HG03103 (cell line): ENCODE data around the gene ZNF451.
A peak's percentile ranks its signal among the peaks of the same experiment; 100 is the strongest.
"Not testable (repeated sequence)": the region's sequence is repeated elsewhere in the genome, so short reads cannot be mapped to it uniquely, and the experiment has no call there.

Experiments
- ATAC-seq: cut with Tn5 transposase; IDR thresholded peaks from one replicate; pipeline ENCODE4 v1.9.1; 2021; ENCODE audit warnings: low read depth; ENCODE audit not compliant: unreplicated experiment

ZNF451 gene

DNA sequence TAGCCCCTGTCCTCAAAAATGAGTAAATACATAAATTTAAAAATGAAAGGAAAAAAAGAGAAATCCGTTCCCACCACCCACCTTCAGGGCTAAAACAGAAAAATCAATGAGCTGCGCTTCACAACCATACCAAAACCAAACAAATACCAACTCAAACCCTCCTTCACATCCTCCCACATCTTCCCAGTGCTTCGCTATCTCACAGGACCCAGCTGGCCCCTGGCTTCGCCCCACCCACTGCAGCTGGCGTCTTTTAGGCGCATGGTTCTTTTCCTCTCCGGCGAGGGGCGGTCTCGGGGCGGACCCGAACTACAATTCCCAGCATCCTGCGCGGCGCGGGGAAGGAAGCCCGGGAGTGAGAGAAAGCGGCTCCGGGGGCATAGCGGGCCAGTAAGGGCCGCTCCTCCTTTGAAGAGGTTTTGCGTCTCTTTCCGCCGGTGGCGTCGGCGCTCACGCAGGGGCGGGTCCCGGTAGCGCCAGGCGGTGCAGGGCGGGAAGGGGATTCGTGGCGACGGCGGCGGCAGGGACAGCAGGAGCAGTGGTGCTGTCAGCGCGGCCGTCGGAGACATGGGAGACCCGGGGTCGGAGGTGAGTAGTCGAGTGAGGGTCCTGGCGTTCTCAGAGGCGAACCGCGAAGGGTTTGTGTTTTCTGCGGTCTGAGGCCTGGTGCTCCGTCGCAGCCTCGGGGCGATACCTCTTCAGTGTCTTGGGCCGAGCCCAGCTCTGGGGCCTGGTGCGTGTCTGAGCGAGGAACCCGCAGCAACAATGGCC is at the start of gene ZNF451:
TSS of gene ZNF451 (plus strand) at position 502 of the 771 bp plus-strand sequence. CDS start at position 568, 66 bp downstream.
- ATAC-seq, result peak; percentile 90

DNA sequence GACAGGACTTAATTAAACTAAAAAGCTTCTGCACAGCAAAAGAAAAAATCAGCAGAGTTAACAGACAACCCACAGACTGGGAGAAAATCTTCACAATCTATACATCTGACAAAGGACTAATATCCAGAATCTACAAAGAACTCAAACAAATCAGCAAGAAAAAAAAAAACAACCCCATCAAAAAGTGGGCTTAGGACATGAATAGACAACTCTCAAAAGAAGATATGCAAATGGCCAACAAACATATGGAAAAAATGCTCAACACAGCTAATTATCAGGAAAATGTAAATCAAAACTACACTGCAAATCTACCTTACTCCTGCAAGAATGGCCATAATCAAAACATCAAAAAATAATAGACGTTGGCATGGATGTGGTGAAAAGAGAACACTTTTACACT is 45.9 kb upstream of the ZNF451 start:
- not testable (repeated sequence) for ATAC-seq

DNA sequence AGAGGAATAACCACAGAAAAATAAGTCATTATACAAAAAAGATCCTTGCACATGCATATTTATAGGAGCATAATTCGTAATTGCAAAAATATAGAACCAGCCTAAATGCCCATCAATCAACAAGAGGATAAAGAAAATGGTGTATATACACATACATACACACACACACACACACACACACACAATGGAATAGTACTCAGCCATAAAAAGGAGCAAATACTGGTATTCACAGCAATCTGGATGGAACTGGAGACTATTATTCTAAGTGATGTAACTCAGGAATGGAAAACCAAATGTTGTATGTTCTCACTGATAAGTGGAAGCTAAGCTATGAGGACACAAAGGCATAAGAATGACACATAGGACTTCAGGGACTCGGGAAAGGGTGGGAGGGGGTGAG is 45.4 kb upstream of the ZNF451 start:
- ATAC-seq, result no peak

GRCh38 chr6:57046332-57047256 is 43.4 kb upstream of the ZNF451 start, which contains the start of gene KIAA1586:
KIAA1586 (plus strand) TSS chr6:57046693; CDS start chr6:57046756, 63 bp downstream.
- peak; percentile 94 for ATAC-seq

DNA sequence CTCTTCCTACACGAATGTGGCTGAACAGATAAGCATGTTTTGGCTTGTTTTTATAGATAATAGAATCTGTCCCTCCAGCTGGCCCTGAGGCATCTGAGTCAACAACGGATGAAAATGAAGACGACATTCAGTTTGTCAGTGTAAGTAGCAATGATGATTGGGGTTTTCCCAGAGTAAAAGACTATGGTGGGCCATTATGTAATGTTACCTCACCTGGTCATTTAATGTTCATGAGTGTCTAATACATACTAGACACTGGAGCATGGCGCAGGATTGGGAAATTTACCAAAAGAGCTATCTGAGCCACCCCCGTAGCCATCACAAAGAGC is 42.8 kb upstream of the ZNF451 start:
- ATAC-seq, result peak; percentile 5

GRCh38 chr6:57047859-57048258 is 42.1 kb upstream of the ZNF451 start:
- not testable (repeated sequence) for ATAC-seq

DNA sequence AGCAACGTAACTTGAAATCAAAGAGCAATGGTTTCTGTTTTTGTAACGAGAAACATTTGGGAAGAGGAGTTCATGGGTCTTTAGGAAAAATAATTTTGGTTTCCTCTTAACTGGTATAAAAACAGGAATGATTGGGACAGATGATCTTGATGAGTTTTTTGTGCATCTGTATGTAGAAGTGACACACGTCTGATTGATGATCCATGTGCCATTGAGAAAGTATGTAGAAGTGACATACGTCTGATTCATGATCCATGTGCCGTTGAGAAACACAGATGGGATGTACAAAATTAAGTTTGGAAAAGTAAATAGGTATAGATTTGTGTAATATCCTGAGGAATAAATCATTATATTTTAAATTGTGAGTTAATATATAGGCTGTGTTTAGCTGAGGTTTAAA is 41.4 kb upstream of the ZNF451 start:
- no peak for ATAC-seq

GRCh38 chr6:57063847-57064246 is 26.1 kb upstream of the ZNF451 start:
- ATAC-seq, result no peak

- no peak for ATAC-seq
Observed at GRCh38 chr6:57064809-57065208, 25.2 kb upstream of the ZNF451 start.

DNA sequence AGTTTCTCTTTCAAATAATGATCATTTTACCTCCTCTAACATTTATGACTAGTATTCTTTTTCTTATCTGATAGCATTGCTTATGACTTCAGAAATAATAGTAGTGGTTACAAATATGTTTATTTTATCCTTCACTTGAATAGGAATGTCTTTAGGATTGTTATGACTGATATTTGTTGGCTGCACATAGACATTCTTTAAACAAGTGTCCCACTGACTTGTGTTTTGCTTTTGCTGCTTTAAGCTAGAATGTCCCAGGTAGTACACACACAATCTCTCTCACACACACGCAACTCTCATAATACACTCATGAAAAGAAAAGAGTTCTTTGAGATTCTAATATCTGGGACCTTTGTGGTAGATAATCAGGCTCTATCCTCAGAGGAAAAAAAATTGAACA is 21.9 kb upstream of the ZNF451 start:
- ATAC-seq, result no peak

GRCh38 chr6:57069228-57069627 is 20.8 kb upstream of the ZNF451 start:
- no peak for ATAC-seq

GRCh38 chr6:57069920-57070331 is 20.1 kb upstream of the ZNF451 start:
- no peak for ATAC-seq

GRCh38 chr6:57072108-57072507 is 17.9 kb upstream of the ZNF451 start:
- ATAC-seq, result no peak

DNA sequence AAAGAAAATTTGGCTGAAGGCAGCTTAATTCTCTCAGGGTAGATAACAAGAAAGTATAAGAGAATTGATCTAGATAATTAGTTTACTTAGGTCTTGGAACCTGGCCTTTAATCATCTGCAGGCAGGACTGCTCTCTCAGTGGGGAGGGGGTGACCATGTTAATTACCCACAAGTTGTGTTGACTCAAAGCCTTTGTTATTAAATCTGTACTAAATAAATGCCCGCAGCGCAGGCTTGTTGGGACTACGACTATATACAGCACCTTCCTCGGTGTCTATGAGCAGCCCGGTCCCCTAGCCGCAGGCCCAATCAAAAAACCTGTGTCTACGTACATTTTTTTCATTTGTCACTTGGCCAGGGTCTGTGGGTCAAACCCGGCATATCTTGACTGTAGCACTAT is 15.6 kb upstream of the ZNF451 start:
- ATAC-seq, result no peak

GRCh38 chr6:57075092-57075491 is 14.9 kb upstream of the ZNF451 start:
- ATAC-seq, result no peak

- ATAC-seq, result no peak
Observed at GRCh38 chr6:57078531-57079207, 11.3 kb upstream of the ZNF451 start.

DNA sequence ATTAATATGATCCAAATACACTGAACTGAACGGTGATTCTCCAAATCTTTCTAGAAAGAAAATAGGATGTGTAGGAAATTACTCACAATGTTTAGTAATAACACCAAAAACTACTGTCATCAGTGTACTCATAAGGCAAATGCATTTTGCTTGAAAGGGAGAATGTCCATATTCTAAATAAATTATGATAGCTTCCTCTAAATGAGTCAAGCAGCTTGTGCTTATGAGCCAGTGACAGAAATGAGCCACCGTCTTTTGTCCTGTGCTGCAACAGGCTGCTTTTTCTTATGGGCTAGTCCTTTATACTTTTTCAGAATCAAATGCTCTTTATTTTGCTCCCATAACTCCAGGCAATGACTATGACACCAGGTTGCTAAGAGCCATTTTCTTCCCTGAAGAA is 4.5 kb upstream of the ZNF451 start:
- ATAC-seq, result no peak

DNA sequence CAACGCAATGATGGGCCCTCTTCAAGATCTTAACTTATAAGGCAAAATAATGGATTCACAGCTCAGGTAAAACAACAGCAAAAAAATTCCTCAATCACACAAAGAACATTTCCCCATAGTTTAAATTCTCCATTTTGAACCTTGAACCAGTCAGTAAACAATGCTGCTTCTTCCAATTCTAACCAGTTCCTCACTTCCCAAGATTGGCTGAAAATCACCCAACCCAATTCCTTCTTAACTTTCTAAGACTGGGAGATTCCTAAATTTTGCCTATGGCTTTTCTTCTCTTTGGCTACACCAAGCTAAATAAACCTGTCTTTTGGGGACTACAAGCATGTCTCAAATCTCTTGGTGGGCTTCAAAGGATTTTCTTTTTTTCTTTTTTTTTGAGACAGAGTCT is 3.1 kb upstream of the ZNF451 start:
- no peak for ATAC-seq

GRCh38 chr6:57087916-57088315 is 2.1 kb upstream of the ZNF451 start:
- ATAC-seq, result no peak

GRCh38 chr6:57089265-57089664 is 723 bp upstream of the ZNF451 start:
- no peak for ATAC-seq

- peak; percentile 4 for ATAC-seq
Observed at GRCh38 chr6:57090458-57091067, 575 bp downstream of the ZNF451 start.
